ENCODE results near the gene GTPBP8.
"Not testable (repeated sequence)": the region's sequence is repeated elsewhere in the genome, so short reads cannot be mapped to it uniquely, and the experiment has no call there.

Gene GTPBP8

GRCh38 chr3:113000691-113001090 is 9.9 kb downstream of the GTPBP8 start:
- DNase-seq (ENCODE audit: low read depth): no peak

GRCh38 chr3:113002037-113002436 is 11.3 kb downstream of the GTPBP8 start:
- DNase-seq (ENCODE audit: low read depth): no peak

- peak; percentile 32 for DNase-seq (ENCODE audit: low read depth)
Measured at GRCh38 chr3:113002679-113003078, 11.9 kb downstream of the GTPBP8 start.

GRCh38 chr3:113005611-113006010 is 14.8 kb downstream of the GTPBP8 start:
- peak; percentile 7 for DNase-seq (ENCODE audit: low read depth)

- peak; percentile 8 for DNase-seq (ENCODE audit: low read depth)
Measured at GRCh38 chr3:113006359-113007056, 15.7 kb downstream of the GTPBP8 start.

GRCh38 chr3:113008117-113008516 is 17.3 kb downstream of the GTPBP8 start:
- no peak for DNase-seq (ENCODE audit: low read depth)

GRCh38 chr3:113013593-113013992 is 22.8 kb downstream of the GTPBP8 start:
- no peak for DNase-seq (ENCODE audit: low read depth)

GRCh38 chr3:113018536-113019181 is 27.9 kb downstream of the GTPBP8 start:
- DNase-seq (ENCODE audit: low read depth): no peak

GRCh38 chr3:113019182-113020137 is 28.7 kb downstream of the GTPBP8 start:
- peak; percentile 84 for DNase-seq (ENCODE audit: low read depth)

- no peak for DNase-seq (ENCODE audit: low read depth)
Measured at GRCh38 chr3:113021471-113021870, 30.7 kb downstream of the GTPBP8 start.

GRCh38 chr3:113034011-113034410 is 43.2 kb downstream of the GTPBP8 start:
- no peak for DNase-seq (ENCODE audit: low read depth)

- DNase-seq (ENCODE audit: low read depth): peak; percentile 26
Measured at GRCh38 chr3:113035387-113035982, 44.7 kb downstream of the GTPBP8 start.

GRCh38 chr3:113038328-113038727 is 47.5 kb downstream of the GTPBP8 start:
- no peak for DNase-seq (ENCODE audit: low read depth)

- DNase-seq (ENCODE audit: low read depth): no peak
Measured at GRCh38 chr3:113039546-113039945, 48.8 kb downstream of the GTPBP8 start.

- no peak for DNase-seq (ENCODE audit: low read depth)
Measured at GRCh38 chr3:113040231-113040630, 49.4 kb downstream of the GTPBP8 start.

GRCh38 chr3:113043686-113044085 is 52.9 kb downstream of the GTPBP8 start:
- DNase-seq (ENCODE audit: low read depth): no peak

- DNase-seq (ENCODE audit: low read depth): not testable (repeated sequence)
Measured at GRCh38 chr3:113046186-113046965, 55.6 kb downstream of the GTPBP8 start.

- DNase-seq (ENCODE audit: low read depth): peak; percentile 81
Measured at GRCh38 chr3:113051302-113051711, 60.5 kb downstream of the GTPBP8 start.
